ENCODE data around the gene MLEC.

DNA sequence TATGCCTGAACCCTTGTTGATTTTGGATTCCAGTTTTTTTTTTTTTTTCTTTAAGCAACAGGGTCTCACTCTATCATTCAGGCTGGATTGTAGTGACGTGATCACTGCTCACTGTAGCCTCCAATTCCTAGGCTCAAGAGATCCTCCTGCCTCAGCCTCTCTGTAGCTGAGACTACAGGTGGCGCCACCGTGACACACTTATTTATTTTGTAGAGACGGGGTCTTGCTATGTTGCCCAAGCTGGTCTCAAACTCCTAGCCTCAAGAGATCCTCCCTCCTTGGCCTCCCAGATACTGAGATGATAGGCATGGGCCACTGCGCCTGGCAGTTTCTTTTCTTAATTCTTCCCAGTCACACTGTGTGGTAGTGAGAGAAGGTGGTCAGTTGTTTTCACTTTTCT, 63.9 kb downstream of the MLEC start:
- TF ChIP-seq CEBPB (IDR thresholded peaks at IDR 0.05), result no peak
- TF ChIP-seq, protein P1, sequence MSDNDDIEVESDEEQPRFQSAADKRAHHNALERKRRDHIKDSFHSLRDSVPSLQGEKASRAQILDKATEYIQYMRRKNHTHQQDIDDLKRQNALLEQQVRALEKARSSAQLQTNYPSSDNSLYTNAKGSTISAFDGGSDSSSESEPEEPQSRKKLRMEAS (IDR thresholded peaks at IDR 0.05), result no peak
- no peak for TF ChIP-seq JUN (IDR thresholded peaks at IDR 0.05)
- TF ChIP-seq NR3C1 (IDR thresholded peaks at IDR 0.05), result no peak
- no peak for TF ChIP-seq POLR2A (IDR thresholded peaks at IDR 0.05; ENCODE audit: low read length)
